Renal cortex interstitium (tissue), 3 donors: ENCODE results near the gene BPIFA1. TPM values are rescaled to one million over a fixed set of nuclear protein-coding genes. Genes with fewer than 3 reads are reported as not detected.

ENCODE experiments used
- polyA plus RNA-seq, 3 donors: library from polyadenylated mRNA; unstranded; fragments of 120-200 nt; gene quantifications; one replicate each; pipeline ENCODE4 v1.2.1, GENCODE V29; 2013; ENCODE audit not compliant: insufficient read length in 3 of 3

The BPIFA1 gene
- polyA plus RNA-seq, 3 donors, result not detected

Other genes starting within 250 kb of the BPIFA1 start
- gene SUN5, start 231.6 kb upstream of the BPIFA1 start, polyA plus RNA-seq, result not detected
- gene BPIFB2, start 228.3 kb upstream of the BPIFA1 start, polyA plus RNA-seq, result not detected
- not detected for gene BPIFB6, start 204.3 kb upstream of the BPIFA1 start, polyA plus RNA-seq
- not detected for gene BPIFB3, start 182.1 kb upstream of the BPIFA1 start, polyA plus RNA-seq
- gene BPIFB4, start 156.4 kb upstream of the BPIFA1 start, polyA plus RNA-seq, result not detected
- gene BPIFA2, start 67.8 kb upstream of the BPIFA1 start, polyA plus RNA-seq, result not detected
- not detected for gene BPIFA3, start 18.6 kb upstream of the BPIFA1 start, polyA plus RNA-seq
- under 1 TPM in 1 of 3 donors, not detected in 2; 0.14 TPM for gene BPIFB1, start 47.2 kb downstream of the BPIFA1 start, polyA plus RNA-seq
- gene CDK5RAP1, start 165.5 kb downstream of the BPIFA1 start, polyA plus RNA-seq, result 10 to 100 TPM; 34.6 to 45.1 (median 35.4) TPM
- 10 to 100 TPM in 2 of 3 donors, 1 to 10 TPM in 1; 8.7 to 12.2 (median 12.0) TPM for gene SNTA1, start 207.8 kb downstream of the BPIFA1 start, polyA plus RNA-seq